Measurements from ENCODE around the gene FGF4.

Gene FGF4

GRCh38 chr11:69801513-69802335, 26.6 kb upstream of the FGF4 start:
- no peak overlapping the region for H3K4me3 ChIP-seq (ENCODE audit: low read depth, low read length)
- no peaks in the 10 kb centered on the region for H3K79me2 ChIP-seq (ENCODE audit: control insufficient read depth, insufficient read depth, low read length, poor library complexity)
- H4K12ac ChIP-seq (ENCODE audit: low read depth, low read length) = no peak overlapping the region
- H3K14ac ChIP-seq (ENCODE audit: low read length) = no peak overlapping the region
- H2BK120ac ChIP-seq (ENCODE audit: insufficient read depth, low read length, poor library complexity) = no peak overlapping the region
- H3K27ac ChIP-seq (ENCODE audit: low read depth, low read length) = no peak overlapping the region
- WGBS (ENCODE audit: extremely low coverage, insufficient coverage, insufficient read length) = no CpG with 5 or more reads among the region's 15 CpGs
- peaks cover 6% of the 10 kb centered on the region for H3K9me3 ChIP-seq (ENCODE audit: insufficient read depth, low read depth, low read length)
- H3K27me3 ChIP-seq (ENCODE audit: insufficient read depth, low read length) = no peaks in the 10 kb centered on the region
- peak; percentile 57 to 74 for DNase-seq
- no peaks in the 10 kb centered on the region for H3K4me1 ChIP-seq (ENCODE audit: control insufficient read depth in 1 of 2, insufficient read depth in 2 of 2, low read length in 2 of 2)
- H3K23ac ChIP-seq (ENCODE audit: low read length) = no peak overlapping the region
- no peak overlapping the region for H2BK12ac ChIP-seq (ENCODE audit: low read length)
- H3K18ac ChIP-seq (ENCODE audit: low read length) = no peak overlapping the region
- H4K91ac ChIP-seq (ENCODE audit: low read depth, low read length) = no peak overlapping the region
- H3K4me2 ChIP-seq (ENCODE audit: low read length) = no peak overlapping the region
- no peak overlapping the region for H2AFZ ChIP-seq (ENCODE audit: insufficient read depth, low read length, poor library complexity)
- H2BK5ac ChIP-seq (ENCODE audit: low read depth, low read length, poor library complexity) = no peak overlapping the region
- H3K79me1 ChIP-seq (ENCODE audit: low read length) = no peaks in the 10 kb centered on the region
- no peak overlapping the region for H3K4ac ChIP-seq (ENCODE audit: low read depth, low read length)
- H3K36me3 ChIP-seq (ENCODE audit: control insufficient read depth in 1 of 2, insufficient read depth in 2 of 2, low read length in 2 of 2) = no peaks in the 10 kb centered on the region
- no peak overlapping the region for H4K8ac ChIP-seq (ENCODE audit: low read depth, low read length)
- H3K9ac ChIP-seq (ENCODE audit: low read length) = no peak overlapping the region
- no peak overlapping the region for H2AK5ac ChIP-seq (ENCODE audit: low read length)

- no peaks in the 10 kb centered on the region for H3K79me1 ChIP-seq (ENCODE audit: low read length)
- no peak overlapping the region for H2AFZ ChIP-seq (ENCODE audit: insufficient read depth, low read length, poor library complexity)
- no peak overlapping the region for H3K18ac ChIP-seq (ENCODE audit: low read length)
- no peaks in the 10 kb centered on the region for H3K79me2 ChIP-seq (ENCODE audit: control insufficient read depth, insufficient read depth, low read length, poor library complexity)
- no peak overlapping the region for H2AK5ac ChIP-seq (ENCODE audit: low read length)
- H4K8ac ChIP-seq (ENCODE audit: low read depth, low read length) = no peak overlapping the region
- no peak overlapping the region for H2BK12ac ChIP-seq (ENCODE audit: low read length)
- no peak overlapping the region for H2BK5ac ChIP-seq (ENCODE audit: low read depth, low read length, poor library complexity)
- no peak overlapping the region for H3K14ac ChIP-seq (ENCODE audit: low read length)
- H4K91ac ChIP-seq (ENCODE audit: low read depth, low read length) = no peak overlapping the region
- H4K12ac ChIP-seq (ENCODE audit: low read depth, low read length) = no peak overlapping the region
- no peak overlapping the region for H3K4ac ChIP-seq (ENCODE audit: low read depth, low read length)
- no peaks in the 10 kb centered on the region for H3K36me3 ChIP-seq (ENCODE audit: control insufficient read depth in 1 of 2, insufficient read depth in 2 of 2, low read length in 2 of 2)
- H3K4me1 ChIP-seq (ENCODE audit: control insufficient read depth in 1 of 2, insufficient read depth in 2 of 2, low read length in 2 of 2) = no peaks in the 10 kb centered on the region
- no peak overlapping the region for H3K4me3 ChIP-seq (ENCODE audit: low read depth, low read length)
- no peak overlapping the region for H3K23ac ChIP-seq (ENCODE audit: low read length)
- no peak overlapping the region for H3K4me2 ChIP-seq (ENCODE audit: low read length)
- peaks cover 6% of the 10 kb centered on the region for H3K9me3 ChIP-seq (ENCODE audit: insufficient read depth, low read depth, low read length)
- H2BK120ac ChIP-seq (ENCODE audit: insufficient read depth, low read length, poor library complexity) = no peak overlapping the region
- DNase-seq = no peak
- H3K27ac ChIP-seq (ENCODE audit: low read depth, low read length) = no peak overlapping the region
- no peaks in the 10 kb centered on the region for H3K27me3 ChIP-seq (ENCODE audit: insufficient read depth, low read length)
- no CpG with 5 or more reads among the region's 5 CpGs for WGBS (ENCODE audit: extremely low coverage, insufficient coverage, insufficient read length)
- no peak overlapping the region for H3K9ac ChIP-seq (ENCODE audit: low read length)
Observed at GRCh38 chr11:69800278-69800677, 25.1 kb upstream of the FGF4 start.

- Histone ChIP-seq H3K9me3 (ENCODE audit: insufficient read depth, low read depth, low read length) (peaks cover 6% of the 10 kb centered on the region), H2AK5ac (ENCODE audit: low read length) (no peak overlapping the region), H3K4me2 (ENCODE audit: low read length) (no peak overlapping the region), H3K14ac (ENCODE audit: low read length) (no peak overlapping the region), H3K27ac (ENCODE audit: low read depth, low read length) (no peak overlapping the region), H3K4me1 (ENCODE audit: control insufficient read depth in 1 of 2, insufficient read depth in 2 of 2, low read length in 2 of 2) (no peaks in the 10 kb centered on the region), H2BK12ac (ENCODE audit: low read length) (no peak overlapping the region), H2BK5ac (ENCODE audit: low read depth, low read length, poor library complexity) (no peak overlapping the region), H3K18ac (ENCODE audit: low read length) (no peak overlapping the region), H4K91ac (ENCODE audit: low read depth, low read length) (no peak overlapping the region), H3K9ac (ENCODE audit: low read length) (no peak overlapping the region), H3K23ac (ENCODE audit: low read length) (no peak overlapping the region), H3K79me2 (ENCODE audit: control insufficient read depth, insufficient read depth, low read length, poor library complexity) (no peaks in the 10 kb centered on the region), H3K79me1 (ENCODE audit: low read length) (no peaks in the 10 kb centered on the region), H3K4me3 (ENCODE audit: low read depth, low read length) (no peak overlapping the region), H3K36me3 (ENCODE audit: control insufficient read depth in 1 of 2, insufficient read depth in 2 of 2, low read length in 2 of 2) (no peaks in the 10 kb centered on the region), H3K27me3 (ENCODE audit: insufficient read depth, low read length) (no peaks in the 10 kb centered on the region), H4K12ac (ENCODE audit: low read depth, low read length) (no peak overlapping the region), H3K4ac (ENCODE audit: low read depth, low read length) (no peak overlapping the region), H4K8ac (ENCODE audit: low read depth, low read length) (no peak overlapping the region), H2AFZ (ENCODE audit: insufficient read depth, low read length, poor library complexity) (no peak overlapping the region), H2BK120ac (ENCODE audit: insufficient read depth, low read length, poor library complexity) (no peak overlapping the region)
- peak; percentile 30 to 52 for DNase-seq
- no CpG with 5 or more reads among the region's 3 CpGs for WGBS (ENCODE audit: extremely low coverage, insufficient coverage, insufficient read length)
Observed at GRCh38 chr11:69799582-69799981, 24.4 kb upstream of the FGF4 start.

- Histone ChIP-seq H2BK12ac (ENCODE audit: low read length) (no peak overlapping the region), H3K27me3 (ENCODE audit: insufficient read depth, low read length) (no peaks in the 10 kb centered on the region), H3K27ac (ENCODE audit: low read depth, low read length) (no peak overlapping the region), H2AK5ac (ENCODE audit: low read length) (no peak overlapping the region), H3K23ac (ENCODE audit: low read length) (no peak overlapping the region), H3K79me1 (ENCODE audit: low read length) (no peaks in the 10 kb centered on the region), H2BK5ac (ENCODE audit: low read depth, low read length, poor library complexity) (no peak overlapping the region), H3K14ac (ENCODE audit: low read length) (no peak overlapping the region), H3K18ac (ENCODE audit: low read length) (no peak overlapping the region), H3K79me2 (ENCODE audit: control insufficient read depth, insufficient read depth, low read length, poor library complexity) (no peaks in the 10 kb centered on the region), H2AFZ (ENCODE audit: insufficient read depth, low read length, poor library complexity) (no peak overlapping the region), H4K91ac (ENCODE audit: low read depth, low read length) (no peak overlapping the region), H3K36me3 (ENCODE audit: control insufficient read depth in 1 of 2, insufficient read depth in 2 of 2, low read length in 2 of 2) (no peaks in the 10 kb centered on the region), H4K8ac (ENCODE audit: low read depth, low read length) (no peak overlapping the region), H3K9ac (ENCODE audit: low read length) (no peak overlapping the region), H3K4ac (ENCODE audit: low read depth, low read length) (no peak overlapping the region), H3K9me3 (ENCODE audit: insufficient read depth, low read depth, low read length) (peaks cover 6% of the 10 kb centered on the region), H3K4me2 (ENCODE audit: low read length) (no peak overlapping the region), H4K12ac (ENCODE audit: low read depth, low read length) (no peak overlapping the region), H3K4me3 (ENCODE audit: low read depth, low read length) (no peak overlapping the region), H2BK120ac (ENCODE audit: insufficient read depth, low read length, poor library complexity) (no peak overlapping the region), H3K4me1 (ENCODE audit: control insufficient read depth in 1 of 2, insufficient read depth in 2 of 2, low read length in 2 of 2) (no peaks in the 10 kb centered on the region)
- no peak for DNase-seq
- no CpG with 5 or more reads among the region's 3 CpGs for WGBS (ENCODE audit: extremely low coverage, insufficient coverage, insufficient read length)
Observed at GRCh38 chr11:69799097-69799496, 24.0 kb upstream of the FGF4 start.

Measured in trophoblast cell (in vitro differentiated cells and primary cell).